Tibial nerve (tissue), 4 donors: ENCODE results near the gene TPRX1. TPM values are rescaled to one million over a fixed set of nuclear protein-coding genes. Genes with fewer than 3 reads are reported as not detected.
"Not testable (repeated sequence)": the region's sequence is repeated elsewhere in the genome, so short reads cannot be mapped to it uniquely, and the experiment has no call there.

Experiments
- DNase-seq, 2 donors: peaks; one replicate each; pipeline ENCODE4 v3.0.0-alpha.2; 2019; ENCODE audit warnings: low spot score in 2 of 2
- H3K27ac ChIP-seq, 4 donors: fragments of 200-600 bp; sonication (generic) in 3 of 4; one replicate each; pipeline ENCODE4 v1.5.1; 2017 to 2019; ENCODE audit warnings: mild to moderate bottlenecking in 1 of 4
- H3K27me3 ChIP-seq, 2 donors: fragments of 200-600 bp; sonication (generic) in 1 of 2; one replicate each; pipeline versions ENCODE4 v1.5.1 to v1.6.0; 2017 to 2019
- H3K36me3 ChIP-seq, 3 donors: fragments of 200-600 bp; sonication (generic); one replicate each; pipeline ENCODE4 v1.5.1; 2018 to 2019
- H3K4me1 ChIP-seq, 4 donors: fragments of 200-600 bp; sonication (generic) in 3 of 4; one replicate each; pipeline ENCODE4 v1.5.1; 2017 to 2019
- H3K4me3 ChIP-seq, 4 donors: fragments of 200-600 bp; sonication (generic) in 3 of 4; one replicate each; pipeline ENCODE4 v1.5.1; 2017 to 2019; ENCODE audit warnings: mild to moderate bottlenecking in 1 of 4, moderate library complexity in 1 of 4
- H3K9me3 ChIP-seq, 4 donors: fragments of 200-600 bp; sonication (generic) in 3 of 4; one replicate each; pipeline ENCODE4 v1.5.1; 2017 to 2019
- EP300 ChIP-seq, 2 donors: sonication (generic); formaldehyde crosslinking; IDR thresholded peaks; one replicate each; pipeline ENCODE4 v1.6.1; 2017; ENCODE audit warnings: antibody characterized with exemption in 2 of 2, mild to moderate bottlenecking in 1 of 2
- POLR2A ChIP-seq, 2 donors: fragments of 450-650 bp; IDR thresholded peaks; one replicate each; pipeline ENCODE4 v1.6.1; 2017; ENCODE audit warnings: antibody characterized with exemption in 2 of 2, mild to moderate bottlenecking in 2 of 2, moderate library complexity in 2 of 2
- WGBS, 2 donors: methylation state at CpG; one replicate each; pipeline ENCODE4 v1.1.5; 2018; 5-methylcytosine and 5-hydroxymethylcytosine counted together
- total RNA-seq, 4 donors: library from RNA; depleted of rRNA; stranded (reverse); fragments of >200 nt; gene quantifications; one replicate each; pipeline ENCODE4 v1.1.0, GENCODE V29; 2016
- TF ChIP-seq, protein P1 (sequence below), 5 experiments: fragments of 200-600 bp in 3 of 5; fragments of 450-650 bp in 2 of 5; sonication (generic) in 3 of 5; IDR thresholded peaks; one replicate each; pipeline ENCODE4 v1.5.1; 2016 to 2019; ENCODE audit warnings: antibody characterized with exemption in 5 of 5, mild to moderate bottlenecking in 3 of 5, moderate library complexity in 2 of 5

Gene TPRX1
- not detected for total RNA-seq

DNA sequence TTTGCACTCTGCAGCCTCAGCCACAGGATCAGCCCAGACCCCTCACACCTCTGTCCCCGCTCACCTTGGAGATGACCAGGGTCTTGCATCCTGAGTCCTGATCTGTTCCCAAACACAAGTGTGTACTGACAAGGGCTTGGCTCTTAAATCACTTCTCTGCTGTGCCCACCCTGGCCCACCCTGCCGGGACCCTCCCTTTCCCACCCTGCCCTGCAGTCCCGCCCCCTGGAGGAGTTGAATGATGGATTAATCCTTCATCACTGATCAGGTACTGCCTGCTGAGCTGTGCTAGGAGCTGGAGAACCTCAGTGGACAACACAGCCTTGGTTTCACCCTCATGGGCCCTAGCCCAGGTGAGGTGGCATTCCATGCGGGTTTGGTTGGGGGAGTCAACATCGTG is at the start of gene TPRX1:
Gene TPRX1, minus strand, starts transcription at position 101 of the 400 bp plus-strand sequence. Its CDS starts 12 bp downstream, at position 89.
- H3K27me3 ChIP-seq, H3K9me3 ChIP-seq, H3K36me3 ChIP-seq, H3K27ac ChIP-seq, DNase-seq, H3K4me1 ChIP-seq, H3K4me3 ChIP-seq: not testable (repeated sequence)
- 89% methylated on average over 3 to 5 of the region's 5 CpGs for WGBS, 2 donors

GRCh38 chr19:47853003-47853402 is 48.7 kb upstream of the TPRX1 start:
- Histone ChIP-seq H3K27ac (no peak overlapping the region), H3K27me3 (peaks cover 0 to 49% of the 10 kb centered on the region in 2 donors), H3K4me1 (no peaks in the 10 kb centered on the region), H3K9me3 (no peaks in the 10 kb centered on the region), H3K4me3 (no peak overlapping the region), H3K36me3 (no peaks in the 10 kb centered on the region)
- 69 to 74% methylated on average over 5 of the region's 5 CpGs for WGBS, 2 donors
- no peak for DNase-seq
- TF ChIP-seq EP300 (IDR thresholded peaks at IDR 0.05) (no peak), POLR2A (IDR thresholded peaks at IDR 0.05) (no peak)
- TF ChIP-seq, protein P1, sequence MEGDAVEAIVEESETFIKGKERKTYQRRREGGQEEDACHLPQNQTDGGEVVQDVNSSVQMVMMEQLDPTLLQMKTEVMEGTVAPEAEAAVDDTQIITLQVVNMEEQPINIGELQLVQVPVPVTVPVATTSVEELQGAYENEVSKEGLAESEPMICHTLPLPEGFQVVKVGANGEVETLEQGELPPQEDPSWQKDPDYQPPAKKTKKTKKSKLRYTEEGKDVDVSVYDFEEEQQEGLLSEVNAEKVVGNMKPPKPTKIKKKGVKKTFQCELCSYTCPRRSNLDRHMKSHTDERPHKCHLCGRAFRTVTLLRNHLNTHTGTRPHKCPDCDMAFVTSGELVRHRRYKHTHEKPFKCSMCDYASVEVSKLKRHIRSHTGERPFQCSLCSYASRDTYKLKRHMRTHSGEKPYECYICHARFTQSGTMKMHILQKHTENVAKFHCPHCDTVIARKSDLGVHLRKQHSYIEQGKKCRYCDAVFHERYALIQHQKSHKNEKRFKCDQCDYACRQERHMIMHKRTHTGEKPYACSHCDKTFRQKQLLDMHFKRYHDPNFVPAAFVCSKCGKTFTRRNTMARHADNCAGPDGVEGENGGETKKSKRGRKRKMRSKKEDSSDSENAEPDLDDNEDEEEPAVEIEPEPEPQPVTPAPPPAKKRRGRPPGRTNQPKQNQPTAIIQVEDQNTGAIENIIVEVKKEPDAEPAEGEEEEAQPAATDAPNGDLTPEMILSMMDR (IDR thresholded peaks at IDR 0.05), result no peak

GRCh38 chr19:47848823-47849473 is 44.6 kb upstream of the TPRX1 start:
- 3% methylated on average over 22 of the region's 22 CpGs for WGBS, 2 donors
- no peak for DNase-seq
- Histone ChIP-seq H3K9me3 (no peaks in the 10 kb centered on the region), H3K27me3 (peaks cover 0 to 56% of the 10 kb centered on the region in 2 donors), H3K4me1 (no peaks in the 10 kb centered on the region), H3K4me3 (no peak overlapping the region), H3K36me3 (no peaks in the 10 kb centered on the region), H3K27ac (no peak overlapping the region)
- TF ChIP-seq, protein P1 (IDR thresholded peaks at IDR 0.05), result peak in 1 of 5 experiments; percentile 10
- TF ChIP-seq POLR2A (IDR thresholded peaks at IDR 0.05) (no peak), EP300 (IDR thresholded peaks at IDR 0.05) (no peak)

DNA sequence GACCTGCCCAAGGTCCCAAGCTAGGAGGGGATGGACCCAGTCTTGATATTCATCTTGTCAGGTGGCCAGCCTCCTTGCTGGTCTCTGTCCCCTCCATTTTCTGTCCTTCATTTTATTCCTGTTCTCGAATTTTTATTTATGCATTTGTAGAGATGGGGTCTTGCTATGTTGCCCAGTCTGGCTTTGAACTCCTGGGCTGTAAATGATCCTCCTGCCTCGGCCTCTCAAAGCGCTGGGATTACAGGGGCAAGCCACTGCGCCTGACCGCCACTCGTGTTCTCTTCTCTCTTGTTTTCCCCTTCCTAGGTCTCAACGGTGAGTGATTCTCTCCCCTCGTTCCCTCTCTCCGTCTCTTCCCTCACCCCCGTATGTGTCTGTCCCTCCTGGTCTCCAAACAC is 44.1 kb upstream of the TPRX1 start:
- DNase-seq, result no peak
- Histone ChIP-seq H3K4me3 (no peak overlapping the region), H3K27ac (no peak overlapping the region), H3K4me1 (no peaks in the 10 kb centered on the region), H3K36me3 (no peaks in the 10 kb centered on the region), H3K9me3 (no peaks in the 10 kb centered on the region), H3K27me3 (peaks cover 0 to 60% of the 10 kb centered on the region in 2 donors)
- TF ChIP-seq EP300 (IDR thresholded peaks at IDR 0.05), result no peak
- TF ChIP-seq, protein P1 (IDR thresholded peaks at IDR 0.05), result no peak
- TF ChIP-seq POLR2A (IDR thresholded peaks at IDR 0.05), result no peak
- 52 to 54% methylated on average over 10 of the region's 10 CpGs for WGBS, 2 donors

GRCh38 chr19:47842941-47843340 is 38.6 kb upstream of the TPRX1 start:
- no peaks in the 10 kb centered on the region for H3K36me3 ChIP-seq
- no peak overlapping the region for H3K27ac ChIP-seq
- TF ChIP-seq POLR2A (IDR thresholded peaks at IDR 0.05) (no peak), EP300 (IDR thresholded peaks at IDR 0.05) (no peak)
- TF ChIP-seq, protein P1 (IDR thresholded peaks at IDR 0.05), result no peak
- WGBS, 2 donors, result 40 to 55% methylated on average over 5 of the region's 5 CpGs
- no peak overlapping the region for H3K4me3 ChIP-seq
- H3K9me3 ChIP-seq, result no peaks in the 10 kb centered on the region
- H3K27me3 ChIP-seq, result peaks cover 0 to 53% of the 10 kb centered on the region in 2 donors
- no peaks in the 10 kb centered on the region for H3K4me1 ChIP-seq
- no peak for DNase-seq
